GM12874 (cell line): Measurements from ENCODE around the gene KIFC3.

Experiments used
- TF ChIP-seq, protein P1 (sequence below): IDR thresholded peaks from 2 replicates; pipeline ENCODE4 v1.5.1; 2011; ENCODE audit warnings: low read depth, mild to moderate bottlenecking, control low read depth, low read length, moderate library complexity; ENCODE audit not compliant: insufficient read depth

Gene KIFC3

DNA sequence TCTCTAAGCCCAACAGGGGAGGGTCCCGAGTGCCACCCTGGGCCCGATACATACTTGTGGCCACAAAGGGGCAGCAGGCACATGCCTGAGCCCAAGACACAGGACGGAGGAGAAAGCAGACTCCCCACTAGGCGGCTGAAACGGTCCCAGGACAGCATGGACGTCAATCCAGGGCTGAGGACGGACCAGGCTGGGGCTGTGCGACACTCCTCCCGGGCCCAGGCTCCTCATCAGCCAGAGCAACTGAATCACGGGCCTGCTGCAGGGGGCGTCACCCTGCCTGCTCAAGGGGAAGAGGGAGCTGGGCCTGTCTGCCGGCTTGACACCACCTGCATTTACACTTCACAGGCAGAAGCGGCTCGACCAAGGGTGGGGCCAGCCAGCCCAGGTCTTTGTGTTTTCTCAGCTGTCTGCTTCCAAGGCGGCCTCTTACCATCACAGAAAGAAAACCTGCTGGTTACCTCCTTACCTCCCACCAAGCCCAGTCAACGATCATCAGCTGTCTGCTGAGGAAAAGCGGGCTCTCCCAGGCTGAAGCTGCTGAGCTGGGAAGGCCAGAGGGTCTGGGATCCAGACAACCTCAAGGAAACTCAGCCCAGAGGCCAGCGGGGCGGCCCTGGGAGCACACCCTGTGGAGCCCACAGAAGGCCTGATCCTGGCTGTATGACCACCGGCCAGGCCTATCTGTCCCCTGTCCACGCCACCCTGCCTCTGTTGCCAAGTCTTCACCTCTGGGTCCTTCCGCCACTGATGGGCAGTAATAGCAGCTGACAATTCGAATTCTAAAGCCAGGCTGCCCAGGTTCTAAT, 26.4 kb downstream of the KIFC3 start:
- TF ChIP-seq, protein P1, sequence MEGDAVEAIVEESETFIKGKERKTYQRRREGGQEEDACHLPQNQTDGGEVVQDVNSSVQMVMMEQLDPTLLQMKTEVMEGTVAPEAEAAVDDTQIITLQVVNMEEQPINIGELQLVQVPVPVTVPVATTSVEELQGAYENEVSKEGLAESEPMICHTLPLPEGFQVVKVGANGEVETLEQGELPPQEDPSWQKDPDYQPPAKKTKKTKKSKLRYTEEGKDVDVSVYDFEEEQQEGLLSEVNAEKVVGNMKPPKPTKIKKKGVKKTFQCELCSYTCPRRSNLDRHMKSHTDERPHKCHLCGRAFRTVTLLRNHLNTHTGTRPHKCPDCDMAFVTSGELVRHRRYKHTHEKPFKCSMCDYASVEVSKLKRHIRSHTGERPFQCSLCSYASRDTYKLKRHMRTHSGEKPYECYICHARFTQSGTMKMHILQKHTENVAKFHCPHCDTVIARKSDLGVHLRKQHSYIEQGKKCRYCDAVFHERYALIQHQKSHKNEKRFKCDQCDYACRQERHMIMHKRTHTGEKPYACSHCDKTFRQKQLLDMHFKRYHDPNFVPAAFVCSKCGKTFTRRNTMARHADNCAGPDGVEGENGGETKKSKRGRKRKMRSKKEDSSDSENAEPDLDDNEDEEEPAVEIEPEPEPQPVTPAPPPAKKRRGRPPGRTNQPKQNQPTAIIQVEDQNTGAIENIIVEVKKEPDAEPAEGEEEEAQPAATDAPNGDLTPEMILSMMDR: peak; percentile 25; the same call in 1 of the 2 replicates

DNA sequence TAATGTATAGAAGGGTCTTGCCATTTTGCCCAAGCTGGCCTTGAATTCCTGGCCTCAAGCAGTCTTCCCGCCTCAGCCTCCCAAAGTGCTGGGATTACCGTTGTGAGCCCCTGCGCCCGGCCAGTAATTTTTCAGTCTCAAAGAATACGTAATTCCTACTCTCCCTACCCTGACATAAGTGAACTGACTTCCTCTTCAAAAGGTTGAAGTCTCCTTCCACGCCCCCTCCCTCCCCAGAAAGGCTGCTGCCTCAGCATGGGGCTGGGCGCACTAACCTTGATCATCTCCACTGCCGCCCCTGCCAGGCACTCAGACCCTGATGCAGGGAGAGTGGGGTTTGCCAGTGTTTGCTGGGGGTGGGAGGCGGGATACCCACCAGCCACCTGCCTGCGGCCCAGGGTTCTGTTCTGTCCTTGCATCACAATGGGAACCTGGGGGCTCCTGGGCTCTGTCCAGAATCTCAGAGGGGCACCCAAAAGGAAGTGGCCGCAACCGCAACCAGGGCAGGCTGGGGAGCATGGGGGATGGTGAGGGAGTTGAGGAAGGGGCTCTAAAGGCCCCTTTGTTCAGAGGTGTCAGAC, 27.5 kb downstream of the KIFC3 start:
- TF ChIP-seq, protein P1: no peak

DNA sequence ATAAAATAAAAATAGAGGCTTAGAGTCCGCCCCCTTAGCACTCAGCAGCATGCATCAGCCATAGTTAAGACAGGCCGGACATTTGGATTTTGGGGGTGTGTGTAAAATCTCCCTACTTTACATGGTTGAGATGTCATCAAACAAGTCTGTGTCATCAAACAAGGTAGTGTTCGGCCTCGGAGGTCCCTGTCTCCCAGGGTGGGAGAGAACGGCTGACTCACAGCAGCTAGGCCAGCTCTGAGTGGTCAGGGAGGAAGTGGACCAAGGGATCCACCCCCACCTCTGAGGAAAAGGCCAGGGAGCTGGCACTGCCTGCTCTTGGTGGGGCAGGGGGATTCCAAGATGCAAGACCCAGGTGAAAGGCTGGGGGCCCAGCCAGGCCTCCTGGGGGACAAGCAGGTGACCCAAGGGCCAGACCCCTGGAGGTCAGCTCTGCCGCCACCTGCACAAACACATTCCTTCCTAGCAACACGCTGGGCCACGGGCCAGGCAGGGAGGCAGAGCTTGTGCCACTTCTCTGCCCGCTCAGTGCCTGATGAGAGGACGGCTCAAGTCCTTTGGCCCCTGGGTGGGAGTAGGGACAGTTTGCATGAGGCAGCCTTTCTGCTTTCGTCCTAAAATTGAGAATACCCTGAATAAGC, 28.5 kb downstream of the KIFC3 start:
- TF ChIP-seq, protein P1: no peak

DNA sequence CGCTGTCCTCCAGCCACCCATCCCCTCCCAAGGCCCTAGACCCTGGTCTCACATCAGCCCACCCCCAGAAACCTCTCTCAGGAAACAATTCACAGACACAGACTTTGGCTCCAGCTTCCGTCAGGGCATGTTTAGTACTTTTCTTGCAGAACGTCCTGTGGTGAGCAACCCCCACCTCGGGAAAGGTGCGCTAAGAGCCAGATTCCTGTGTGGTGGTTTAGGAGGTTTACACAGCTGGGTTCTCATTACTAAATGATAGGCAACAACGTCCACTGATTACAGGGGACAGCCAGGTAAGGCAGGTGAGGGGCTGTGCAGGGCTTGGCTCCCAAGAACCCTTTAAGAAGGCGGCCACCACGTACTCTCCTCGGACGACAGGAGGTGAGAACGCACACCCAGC, 29.3 kb downstream of the KIFC3 start:
- TF ChIP-seq, protein P1: no peak

DNA sequence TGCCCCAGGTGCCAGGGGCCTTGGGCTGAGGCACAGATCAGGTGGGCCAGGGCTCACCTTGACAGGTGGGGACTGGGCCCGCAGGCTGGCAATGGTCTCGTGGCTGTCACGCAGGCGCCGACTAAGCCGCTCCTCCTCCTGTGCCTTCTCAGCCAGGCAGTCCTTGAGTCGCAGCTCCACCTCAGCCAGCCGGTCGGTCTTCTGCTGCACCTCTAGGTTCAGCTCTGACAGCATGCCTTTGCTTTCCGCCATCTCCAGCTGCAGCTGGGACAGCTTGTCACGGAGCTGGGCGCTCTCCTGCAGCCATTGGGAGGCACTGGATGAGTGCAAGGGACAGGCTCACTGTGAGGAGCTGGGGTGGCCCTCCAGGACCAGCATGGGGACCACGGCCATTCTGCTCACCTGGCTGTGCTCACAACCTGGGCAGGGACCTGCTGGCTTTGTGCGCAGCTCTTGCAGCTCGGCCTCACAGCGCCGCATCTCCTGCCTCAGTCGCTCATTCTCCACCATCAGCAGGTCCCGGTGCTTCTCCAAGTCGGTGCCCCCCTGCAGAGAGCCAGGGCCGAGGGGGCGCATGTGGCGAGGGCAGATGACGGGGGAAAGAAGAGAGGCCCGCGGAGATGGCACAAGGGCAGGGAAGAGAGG, 31.0 kb downstream of the KIFC3 start:
- TF ChIP-seq, protein P1: no peak

DNA sequence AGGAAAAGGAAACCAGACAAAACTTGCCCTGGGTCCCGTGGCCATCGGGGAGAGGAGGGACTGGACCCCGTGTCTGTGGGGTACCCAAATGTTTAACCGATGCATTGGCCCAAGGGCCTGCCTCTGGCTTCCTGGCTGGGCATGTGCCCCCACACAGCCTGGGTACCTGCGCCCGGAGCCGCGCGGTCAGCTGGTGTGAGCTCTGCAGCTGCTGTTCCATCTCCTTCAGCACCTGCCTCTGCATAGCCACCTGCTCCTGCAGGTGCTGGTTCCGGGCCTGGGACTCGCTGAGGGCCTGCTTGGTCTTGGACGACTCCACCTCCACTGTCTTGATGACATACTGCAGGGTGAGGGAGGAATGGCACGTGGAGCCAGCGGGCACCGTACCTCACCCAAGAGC, 31.9 kb downstream of the KIFC3 start:
- TF ChIP-seq, protein P1: no peak

DNA sequence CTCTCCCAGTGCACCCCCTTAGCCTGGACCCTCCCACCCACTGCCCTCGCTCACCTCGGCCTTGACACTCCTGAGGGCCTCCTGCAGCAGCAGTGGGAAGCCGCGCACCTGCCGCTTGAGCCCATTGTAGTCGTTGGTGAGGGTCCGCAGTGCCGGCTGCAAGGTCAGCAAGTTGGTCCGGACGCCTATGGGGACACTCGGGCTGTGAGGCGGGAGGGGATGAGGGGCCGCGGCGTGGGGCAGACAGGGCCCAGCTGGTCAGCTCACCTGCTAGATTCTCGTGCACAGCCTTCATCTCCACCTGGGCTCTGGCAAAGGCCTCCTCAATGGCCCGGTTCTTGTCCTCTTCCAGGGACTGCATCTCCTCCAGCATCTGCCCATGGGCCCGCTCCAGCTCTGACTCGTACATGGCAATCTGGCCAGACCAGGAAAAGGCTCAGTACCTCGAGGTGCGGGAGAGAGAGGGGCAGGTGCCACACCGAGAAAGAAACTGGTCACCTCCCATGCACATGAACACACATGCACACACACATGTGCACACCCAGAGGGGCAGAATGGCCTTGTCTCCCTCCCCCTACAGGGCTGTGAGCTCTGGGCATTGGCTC, 32.6 kb downstream of the KIFC3 start:
- TF ChIP-seq, protein P1: no peak
